Calu3 (cell line): Measurements from ENCODE around the gene RFT1. TPM values are rescaled to one million over a fixed set of nuclear protein-coding genes. Genes with fewer than 3 reads are reported as not detected.

ENCODE experiments used
- BruUV-seq: library from RNA; stranded (reverse); fragments of 400-500 nt; replicated peaks from 2 replicates; lab custom pipeline; 2021; lab: Mats Ljungman, UMichigan
- CTCF ChIA-PET: fragments of 300-600 bp; sonication (Branson Sonifier 250); formaldehyde crosslinking; loops from one replicate; lab custom pipeline; 2022; ENCODE audit warnings: antibody characterized with exemption; lab: Charles Lee
- DNase-seq: peaks from one replicate; pipeline ENCODE4 v3.0.0; 2022
- H3K27ac Mint-ChIP-seq: one replicate; pipeline ENCODE4 v1.8.0; 2022; ENCODE audit warnings: mixed read lengths; ENCODE audit not compliant: unreplicated experiment
- H3K27me3 Mint-ChIP-seq: one replicate; pipeline ENCODE4 v1.8.0; 2022; ENCODE audit warnings: mixed read lengths; ENCODE audit not compliant: unreplicated experiment
- H3K36me3 Mint-ChIP-seq: one replicate; pipeline ENCODE4 v1.8.0; 2022; ENCODE audit warnings: mild to moderate bottlenecking, moderate library complexity, mixed read lengths; ENCODE audit not compliant: insufficient read depth, unreplicated experiment
- H3K4me1 Mint-ChIP-seq: one replicate; pipeline ENCODE4 v1.8.0; 2022; ENCODE audit warnings: mild to moderate bottlenecking, low read depth, mixed read lengths; ENCODE audit not compliant: unreplicated experiment
- H3K4me3 Mint-ChIP-seq: one replicate; pipeline ENCODE4 v1.8.0; 2022; ENCODE audit warnings: mild to moderate bottlenecking, low read depth, moderate library complexity, mixed read lengths; ENCODE audit not compliant: unreplicated experiment
- H3K9me3 Mint-ChIP-seq: one replicate; pipeline ENCODE4 v1.8.0; 2022; ENCODE audit warnings: low read depth, mixed read lengths; ENCODE audit not compliant: unreplicated experiment
- intact Hi-C: fragments of 100-400 bp; cut with micrococcal nuclease; formaldehyde crosslinking; loops from one replicate; pipeline ENCODE4 v1.10.0; 2022; ENCODE audit not compliant: unreplicated experiment
- total RNA-seq: library from RNA; stranded (reverse); gene quantifications from 2 replicates; pipeline ENCODE4 v1.2.3, GENCODE V29; 2022
- TF ChIP-seq, protein P1 (sequence below): fragments of 200-600 bp; IDR thresholded peaks from one replicate; pipeline ENCODE4 v1.8.0; 2022; ENCODE audit warnings: antibody characterized with exemption; ENCODE audit not compliant: unreplicated experiment

RFT1 gene
- total RNA-seq, 1 experiment from 2014 or later: 35.0 TPM

GRCh38 chr3:53122255-53122932 lies 7.8 kb downstream of the RFT1 start:
- TF ChIP-seq, protein P1, sequence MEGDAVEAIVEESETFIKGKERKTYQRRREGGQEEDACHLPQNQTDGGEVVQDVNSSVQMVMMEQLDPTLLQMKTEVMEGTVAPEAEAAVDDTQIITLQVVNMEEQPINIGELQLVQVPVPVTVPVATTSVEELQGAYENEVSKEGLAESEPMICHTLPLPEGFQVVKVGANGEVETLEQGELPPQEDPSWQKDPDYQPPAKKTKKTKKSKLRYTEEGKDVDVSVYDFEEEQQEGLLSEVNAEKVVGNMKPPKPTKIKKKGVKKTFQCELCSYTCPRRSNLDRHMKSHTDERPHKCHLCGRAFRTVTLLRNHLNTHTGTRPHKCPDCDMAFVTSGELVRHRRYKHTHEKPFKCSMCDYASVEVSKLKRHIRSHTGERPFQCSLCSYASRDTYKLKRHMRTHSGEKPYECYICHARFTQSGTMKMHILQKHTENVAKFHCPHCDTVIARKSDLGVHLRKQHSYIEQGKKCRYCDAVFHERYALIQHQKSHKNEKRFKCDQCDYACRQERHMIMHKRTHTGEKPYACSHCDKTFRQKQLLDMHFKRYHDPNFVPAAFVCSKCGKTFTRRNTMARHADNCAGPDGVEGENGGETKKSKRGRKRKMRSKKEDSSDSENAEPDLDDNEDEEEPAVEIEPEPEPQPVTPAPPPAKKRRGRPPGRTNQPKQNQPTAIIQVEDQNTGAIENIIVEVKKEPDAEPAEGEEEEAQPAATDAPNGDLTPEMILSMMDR: no peak
- CTCF ChIA-PET: no interaction called here
- no TSS peak for BruUV-seq
- Mint-ChIP-seq H3K36me3 (peaks cover 26% of the 10 kb centered on the region), H3K4me1 (no peaks in the 10 kb centered on the region), H3K27me3 (no peaks in the 10 kb centered on the region), H3K4me3 (no peak overlapping the region), H3K27ac (no peak overlapping the region), H3K9me3 (no peaks in the 10 kb centered on the region)
- intact Hi-C loops: no loop called here
- DNase-seq: no peak

- no TSS peak for BruUV-seq
Measured at GRCh38 chr3:53120336-53120735, 9.9 kb downstream of the RFT1 start.

DNA sequence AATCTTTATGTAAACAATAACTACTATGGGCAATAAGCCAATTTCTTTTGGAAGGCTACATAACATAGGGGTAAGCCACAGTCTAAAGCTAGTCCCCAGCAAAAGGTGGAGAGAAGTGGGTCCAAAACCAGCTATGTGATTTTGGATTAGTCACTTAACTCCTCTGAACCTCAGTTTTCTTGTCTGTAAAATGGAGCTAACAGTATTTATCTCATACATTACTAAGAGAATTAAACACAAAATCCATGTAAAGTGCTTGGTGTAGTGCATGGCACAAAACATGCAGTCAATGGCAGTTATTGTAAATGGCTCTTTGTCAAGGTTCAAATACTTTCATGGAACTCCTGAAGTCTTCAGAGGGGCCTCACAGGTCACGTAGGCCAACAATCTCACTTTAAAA lies 13.3 kb downstream of the RFT1 start:
- Mint-ChIP-seq H3K27me3 (no peaks in the 10 kb centered on the region), H3K9me3 (no peaks in the 10 kb centered on the region), H3K4me1 (no peaks in the 10 kb centered on the region), H3K36me3 (peaks cover 6% of the 10 kb centered on the region), H3K27ac (no peak overlapping the region), H3K4me3 (no peak overlapping the region)
- intact Hi-C loops: no loop called here
- TF ChIP-seq, protein P1: no peak
- DNase-seq: no peak
- no TSS peak for BruUV-seq
- CTCF ChIA-PET: interaction anchor here (0.5 kb wide), 1 partner anchor 10 kb away, joined by 3 read pairs; no protein-coding TSS in a partner anchor

More at GRCh38 chr3:53120336-53120735, 9.9 kb downstream of the RFT1 start:
- H3K4me3 Mint-ChIP-seq: no peak overlapping the region
- intact Hi-C loops: no loop called here
- TF ChIP-seq, protein P1: no peak
- peaks cover 23% of the 10 kb centered on the region for H3K36me3 Mint-ChIP-seq
- H3K27me3 Mint-ChIP-seq: no peaks in the 10 kb centered on the region
- CTCF ChIA-PET: no interaction called here
- no peaks in the 10 kb centered on the region for H3K4me1 Mint-ChIP-seq
- DNase-seq: no peak
- H3K9me3 Mint-ChIP-seq: no peaks in the 10 kb centered on the region
- no peak overlapping the region for H3K27ac Mint-ChIP-seq

GRCh38 chr3:53114412-53115074 lies 15.7 kb downstream of the RFT1 start:
- Mint-ChIP-seq H3K4me3 (no peak overlapping the region), H3K36me3 (peaks cover 22% of the 10 kb centered on the region), H3K4me1 (no peaks in the 10 kb centered on the region), H3K27me3 (no peaks in the 10 kb centered on the region), H3K27ac (no peak overlapping the region), H3K9me3 (no peaks in the 10 kb centered on the region)
- TF ChIP-seq, protein P1: no peak
- BruUV-seq: no TSS peak
- intact Hi-C loops: loop anchor here (1.0 kb wide), 1 partner anchor 82 kb away; no protein-coding TSS in a partner anchor
- CTCF ChIA-PET: interaction anchor here (0.9 to 1.3 kb wide), 2 partner anchors 20 to 81 kb away, joined by 4 to 16 read pairs; no protein-coding TSS in a partner anchor
- no peak for DNase-seq
